ENCODE data around the gene DNAJC8. TPM values are rescaled to one million over a fixed set of nuclear protein-coding genes. Genes with fewer than 3 reads are reported as not detected.

The DNAJC8 gene
- total and polyA plus RNA-seq, 9 donors = 74.3 to 107 (median 82.4) TPM

GRCh38 chr1:28256197-28256827 lies 23.5 kb upstream of the DNAJC8 start:
- WGBS (ENCODE audit: insufficient coverage) = 95% methylated on average over 5 of the region's 6 CpGs

DNA sequence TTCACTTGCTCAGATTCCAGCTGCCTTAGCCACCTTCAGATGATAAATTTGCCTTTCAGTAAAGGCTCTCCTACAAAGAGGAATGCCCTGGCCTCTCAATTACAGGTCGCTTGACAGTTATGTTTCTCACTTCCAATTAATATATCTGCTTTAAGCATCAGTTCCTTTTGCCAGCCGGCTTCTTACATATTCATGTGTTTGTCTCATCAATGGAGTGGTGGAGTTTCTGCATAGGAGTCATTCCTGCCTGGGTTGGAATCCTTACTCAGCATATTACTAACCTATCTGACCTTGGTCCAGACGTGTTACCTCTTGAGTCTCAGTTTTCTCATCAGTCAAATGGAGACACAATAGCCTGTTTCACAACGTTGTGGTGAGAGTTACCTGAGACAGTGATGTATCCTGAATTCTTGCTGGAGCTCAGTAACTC lies 17.1 kb upstream of the DNAJC8 start:
- no CpG with 5 or more reads among the region's 4 CpGs for WGBS (ENCODE audit: insufficient coverage)
- H3K27ac ChIP-seq (ENCODE audit: low read length) = no peak overlapping the region
- no peak for DNase-seq
- H3K4me1 ChIP-seq (ENCODE audit: control insufficient read depth, insufficient read depth, low read length) = peaks cover 17% of the 10 kb centered on the region
- no peaks in the 10 kb centered on the region for H3K9me3 ChIP-seq (replicated peaks; ENCODE audit: control insufficient read depth, low read depth, low read length)
- no peaks in the 10 kb centered on the region for H3K36me3 ChIP-seq (ENCODE audit: control insufficient read depth, insufficient read depth, low read length)
- H3K4me3 ChIP-seq (ENCODE audit: low read length) = no peak overlapping the region
- no peaks in the 10 kb centered on the region for H3K27me3 ChIP-seq (ENCODE audit: control insufficient read depth, insufficient read depth, low read length)

More at GRCh38 chr1:28256197-28256827, 23.5 kb upstream of the DNAJC8 start:
- Histone ChIP-seq H3K36me3 (ENCODE audit: control insufficient read depth, insufficient read depth, low read length) (no peaks in the 10 kb centered on the region), H3K27me3 (ENCODE audit: control insufficient read depth, insufficient read depth, low read length) (peaks cover under 1% of the 10 kb centered on the region), H3K4me3 (ENCODE audit: low read length) (no peak overlapping the region), H3K9me3 (replicated peaks; ENCODE audit: control insufficient read depth, low read depth, low read length) (no peaks in the 10 kb centered on the region), H3K27ac (ENCODE audit: low read length) (no peak overlapping the region), H3K4me1 (ENCODE audit: control insufficient read depth, insufficient read depth, low read length) (peaks cover 9% of the 10 kb centered on the region)
- no peak for DNase-seq

- Histone ChIP-seq H3K4me3 (ENCODE audit: low read length) (no peak overlapping the region), H3K27me3 (ENCODE audit: control insufficient read depth, insufficient read depth, low read length) (no peaks in the 10 kb centered on the region), H3K4me1 (ENCODE audit: control insufficient read depth, insufficient read depth, low read length) (peaks cover 18% of the 10 kb centered on the region), H3K27ac (ENCODE audit: low read length) (no peak overlapping the region), H3K36me3 (ENCODE audit: control insufficient read depth, insufficient read depth, low read length) (no peaks in the 10 kb centered on the region), H3K9me3 (replicated peaks; ENCODE audit: control insufficient read depth, low read depth, low read length) (no peaks in the 10 kb centered on the region)
- DNase-seq = no peak
- WGBS (ENCODE audit: insufficient coverage) = no CpG with 5 or more reads among the region's 3 CpGs
These were observed 16.4 kb upstream of the DNAJC8 start for GRCh38 chr1:28249013-28249865.

GRCh38 chr1:28248273-28249012 lies 15.6 kb upstream of the DNAJC8 start:
- H3K4me3 ChIP-seq (ENCODE audit: low read length) = no peak overlapping the region
- 0% methylated on average over 3 of the region's 12 CpGs for WGBS (ENCODE audit: insufficient coverage)
- H3K4me1 ChIP-seq (ENCODE audit: control insufficient read depth, insufficient read depth, low read length) = peaks cover 18% of the 10 kb centered on the region
- H3K9me3 ChIP-seq (replicated peaks; ENCODE audit: control insufficient read depth, low read depth, low read length) = no peaks in the 10 kb centered on the region
- DNase-seq = peak; percentile 85
- peak overlapping the region; percentile 91 for H3K27ac ChIP-seq (ENCODE audit: low read length)
- no peaks in the 10 kb centered on the region for H3K36me3 ChIP-seq (ENCODE audit: control insufficient read depth, insufficient read depth, low read length)
- H3K27me3 ChIP-seq (ENCODE audit: control insufficient read depth, insufficient read depth, low read length) = no peaks in the 10 kb centered on the region

GRCh38 chr1:28247612-28248272 lies 14.9 kb upstream of the DNAJC8 start:
- DNase-seq = peak; percentile 33
- peaks cover 18% of the 10 kb centered on the region for H3K4me1 ChIP-seq (ENCODE audit: control insufficient read depth, insufficient read depth, low read length)
- H3K9me3 ChIP-seq (replicated peaks; ENCODE audit: control insufficient read depth, low read depth, low read length) = no peaks in the 10 kb centered on the region
- peak overlapping the region; percentile 91 for H3K27ac ChIP-seq (ENCODE audit: low read length)
- no peaks in the 10 kb centered on the region for H3K27me3 ChIP-seq (ENCODE audit: control insufficient read depth, insufficient read depth, low read length)
- peaks cover 3% of the 10 kb centered on the region for H3K36me3 ChIP-seq (ENCODE audit: control insufficient read depth, insufficient read depth, low read length)
- H3K4me3 ChIP-seq (ENCODE audit: low read length) = peak overlapping the region; percentile 70
- WGBS (ENCODE audit: insufficient coverage) = 68% methylated on average over 5 of the region's 11 CpGs

DNA sequence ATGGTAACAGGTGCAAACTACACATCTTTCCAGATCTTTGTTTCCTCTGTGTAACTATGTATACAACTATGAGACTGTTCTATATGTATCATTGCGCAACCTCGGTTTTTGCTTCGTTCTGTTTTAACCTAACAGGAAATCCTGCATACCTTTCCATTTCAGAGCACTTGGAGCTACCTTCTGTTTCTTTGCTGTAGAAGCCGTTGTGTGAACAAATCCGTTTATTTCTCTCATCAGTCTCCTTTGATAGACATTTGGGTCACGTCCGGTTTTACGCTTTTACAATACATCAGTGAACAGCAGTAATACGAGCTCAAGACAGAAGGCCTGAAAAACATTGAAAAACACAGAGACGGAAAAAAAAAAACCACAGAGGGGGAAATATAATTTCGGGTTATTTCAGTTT lies 13.6 kb upstream of the DNAJC8 start:
- H3K9me3 ChIP-seq (replicated peaks; ENCODE audit: control insufficient read depth, low read depth, low read length) = no peaks in the 10 kb centered on the region
- no peaks in the 10 kb centered on the region for H3K27me3 ChIP-seq (ENCODE audit: control insufficient read depth, insufficient read depth, low read length)
- peak overlapping the region; percentile 94 for H3K27ac ChIP-seq (ENCODE audit: low read length)
- no CpG with 5 or more reads among the region's 11 CpGs for WGBS (ENCODE audit: insufficient coverage)
- peak overlapping the region; percentile 70 for H3K4me3 ChIP-seq (ENCODE audit: low read length)
- peak; percentile 68 for DNase-seq
- peaks cover 18% of the 10 kb centered on the region for H3K4me1 ChIP-seq (ENCODE audit: control insufficient read depth, insufficient read depth, low read length)
- H3K36me3 ChIP-seq (ENCODE audit: control insufficient read depth, insufficient read depth, low read length) = peaks cover 6% of the 10 kb centered on the region

GRCh38 chr1:28244549-28245251 lies 11.9 kb upstream of the DNAJC8 start:
- no peaks in the 10 kb centered on the region for H3K27me3 ChIP-seq (ENCODE audit: control insufficient read depth, insufficient read depth, low read length)
- 93% methylated on average over 7 of the region's 13 CpGs for WGBS (ENCODE audit: insufficient coverage)

DNA sequence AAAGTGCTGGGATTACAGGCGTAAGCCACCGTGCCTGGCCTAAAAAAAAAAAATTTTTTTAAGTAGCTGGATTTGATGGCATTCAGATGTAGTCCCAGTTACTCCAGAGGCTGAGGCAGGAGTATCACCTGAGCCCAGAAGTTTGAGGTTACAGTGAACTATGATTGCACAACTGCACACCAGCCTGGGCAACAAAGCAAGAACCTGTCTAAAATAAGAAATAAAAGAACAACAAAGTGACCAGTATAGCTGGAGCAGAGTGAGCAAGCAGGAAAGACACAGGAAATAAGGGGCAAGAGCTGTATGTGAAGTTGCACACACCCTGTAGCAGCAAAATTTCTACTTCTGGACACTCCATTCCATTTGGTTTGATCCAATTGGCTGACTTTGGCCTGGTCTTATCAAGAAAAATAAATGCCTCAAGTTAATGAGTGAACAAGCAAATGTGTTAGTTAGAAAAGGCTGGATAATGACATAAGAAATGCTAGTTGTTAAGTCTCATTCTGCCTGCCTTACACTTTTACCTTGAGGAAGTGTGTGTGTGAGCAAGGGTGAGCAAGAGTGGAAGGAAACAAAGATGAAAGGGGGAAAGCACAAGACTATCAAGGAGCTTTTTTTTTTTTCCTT lies 11.0 kb upstream of the DNAJC8 start:
- H3K9me3 ChIP-seq (replicated peaks; ENCODE audit: control insufficient read depth, low read depth, low read length) = no peaks in the 10 kb centered on the region
- no peak overlapping the region for H3K4me3 ChIP-seq (ENCODE audit: low read length)
- H3K4me1 ChIP-seq (ENCODE audit: control insufficient read depth, insufficient read depth, low read length) = peaks cover 16% of the 10 kb centered on the region
- no peak for DNase-seq
- no CpG with 5 or more reads among the region's 2 CpGs for WGBS (ENCODE audit: insufficient coverage)
- no peaks in the 10 kb centered on the region for H3K27me3 ChIP-seq (ENCODE audit: control insufficient read depth, insufficient read depth, low read length)
- peaks cover 6% of the 10 kb centered on the region for H3K36me3 ChIP-seq (ENCODE audit: control insufficient read depth, insufficient read depth, low read length)
- no peak overlapping the region for H3K27ac ChIP-seq (ENCODE audit: low read length)

More at GRCh38 chr1:28244549-28245251, 11.9 kb upstream of the DNAJC8 start:
- Histone ChIP-seq H3K36me3 (ENCODE audit: control insufficient read depth, insufficient read depth, low read length) (peaks cover 6% of the 10 kb centered on the region), H3K4me1 (ENCODE audit: control insufficient read depth, insufficient read depth, low read length) (peaks cover 18% of the 10 kb centered on the region), H3K9me3 (replicated peaks; ENCODE audit: control insufficient read depth, low read depth, low read length) (no peaks in the 10 kb centered on the region), H3K4me3 (ENCODE audit: low read length) (no peak overlapping the region), H3K27ac (ENCODE audit: low read length) (peak overlapping the region; percentile 40)
- peak; percentile 27 for DNase-seq

GRCh38 chr1:28241638-28242241 lies 8.9 kb upstream of the DNAJC8 start:
- Histone ChIP-seq H3K27ac (ENCODE audit: low read length) (no peak overlapping the region), H3K9me3 (replicated peaks; ENCODE audit: control insufficient read depth, low read depth, low read length) (no peaks in the 10 kb centered on the region), H3K4me3 (ENCODE audit: low read length) (no peak overlapping the region), H3K4me1 (ENCODE audit: control insufficient read depth, insufficient read depth, low read length) (peaks cover 9% of the 10 kb centered on the region), H3K36me3 (ENCODE audit: control insufficient read depth, insufficient read depth, low read length) (peaks cover 12% of the 10 kb centered on the region), H3K27me3 (ENCODE audit: control insufficient read depth, insufficient read depth, low read length) (no peaks in the 10 kb centered on the region)
- 92% methylated on average over 7 of the region's 10 CpGs for WGBS (ENCODE audit: insufficient coverage)
- DNase-seq = no peak
